SJSA1 (cell line): ENCODE results near the gene MAML2. TPM values are rescaled to one million over a fixed set of nuclear protein-coding genes. Genes with fewer than 3 reads are reported as not detected.

ENCODE experiments used
- DNase-seq, 2 experiments: peaks; one replicate each; pipeline ENCODE4 v3.0.0-alpha.2; 2015 to 2020; ENCODE audit warnings: low spot score in 2 of 2, low read depth in 1 of 2
- H3K27ac ChIP-seq: fragments of 250-450 bp; sonication (Bioruptor Pico); 2 replicates; pipeline ENCODE4 v1.5.1; 2020; ENCODE audit warnings: mild to moderate bottlenecking, moderate library complexity
- H3K27me3 ChIP-seq: fragments of 250-450 bp; sonication (Bioruptor Pico); replicated peaks from 2 replicates; pipeline ENCODE4 v1.5.1; 2020; ENCODE audit warnings: mild to moderate bottlenecking, moderate library complexity
- H3K36me3 ChIP-seq: fragments of 250-450 bp; sonication (Bioruptor Pico); 2 replicates; pipeline ENCODE4 v1.5.1; 2020; ENCODE audit warnings: mild to moderate bottlenecking
- H3K4me1 ChIP-seq: fragments of 250-450 bp; sonication (Bioruptor Pico); replicated peaks from 2 replicates; pipeline ENCODE4 v1.6.1; 2021; ENCODE audit warnings: mild to moderate bottlenecking
- H3K4me3 ChIP-seq: fragments of 250-450 bp; sonication (Bioruptor Pico); 2 replicates; pipeline ENCODE4 v1.5.1; 2020; ENCODE audit warnings: mild to moderate bottlenecking
- H3K9me3 ChIP-seq: fragments of 250-450 bp; sonication (Bioruptor Pico); replicated peaks from 2 replicates; pipeline ENCODE4 v1.5.1; 2020; ENCODE audit warnings: mild to moderate bottlenecking
- total RNA-seq: library from RNA; depleted of rRNA; stranded (reverse); fragments of >200 nt; shearing (Covaris generic); gene quantifications from 2 replicates; pipeline ENCODE4 v1.2.3, GENCODE V29; 2014

Gene MAML2
- total RNA-seq, 1 experiment from 2014 or later, result 8.7 TPM

- peaks cover 41% of the 10 kb centered on the region for H3K4me1 ChIP-seq
- DNase-seq, result no peak
- H3K36me3 ChIP-seq, result peaks cover 3% of the 10 kb centered on the region; the same call in 1 of the 2 replicates
- H3K9me3 ChIP-seq, result no peaks in the 10 kb centered on the region
- no peaks in the 10 kb centered on the region for H3K27me3 ChIP-seq
- no peak overlapping the region for H3K27ac ChIP-seq
- H3K4me3 ChIP-seq, result no peak overlapping the region
These were observed 24.1 kb downstream of the MAML2 start for GRCh38 chr11:96318850-96319249.

- H3K27me3 ChIP-seq, result no peaks in the 10 kb centered on the region
- no peaks in the 10 kb centered on the region for H3K36me3 ChIP-seq
- no peak overlapping the region for H3K4me3 ChIP-seq
- no peak for DNase-seq
- no peaks in the 10 kb centered on the region for H3K9me3 ChIP-seq
- H3K4me1 ChIP-seq, result peaks cover 43% of the 10 kb centered on the region
- no peak overlapping the region for H3K27ac ChIP-seq
These were observed 24.6 kb downstream of the MAML2 start for GRCh38 chr11:96318399-96318798.

GRCh38 chr11:96317985-96318384 is 25.0 kb downstream of the MAML2 start:
- no peak for DNase-seq
- H3K4me1 ChIP-seq, result peaks cover 47% of the 10 kb centered on the region

GRCh38 chr11:96317571-96317970 is 25.4 kb downstream of the MAML2 start:
- no peak overlapping the region for H3K27ac ChIP-seq
- no peak overlapping the region for H3K4me3 ChIP-seq
- peaks cover 51% of the 10 kb centered on the region for H3K4me1 ChIP-seq
- H3K27me3 ChIP-seq, result no peaks in the 10 kb centered on the region
- H3K9me3 ChIP-seq, result no peaks in the 10 kb centered on the region
- no peak for DNase-seq
- H3K36me3 ChIP-seq, result no peaks in the 10 kb centered on the region

More at GRCh38 chr11:96317985-96318384, 25.0 kb downstream of the MAML2 start:
- Histone ChIP-seq H3K27me3 (no peaks in the 10 kb centered on the region), H3K27ac (no peak overlapping the region), H3K36me3 (no peaks in the 10 kb centered on the region), H3K9me3 (no peaks in the 10 kb centered on the region), H3K4me3 (no peak overlapping the region)

- Histone ChIP-seq H3K4me1 (peaks cover 58% of the 10 kb centered on the region), H3K27ac (no peak overlapping the region), H3K9me3 (no peaks in the 10 kb centered on the region), H3K27me3 (no peaks in the 10 kb centered on the region), H3K4me3 (no peak overlapping the region), H3K36me3 (no peaks in the 10 kb centered on the region)
- DNase-seq, result no peak
These were observed 26.1 kb downstream of the MAML2 start for GRCh38 chr11:96316869-96317268.

- Histone ChIP-seq H3K36me3 (no peaks in the 10 kb centered on the region), H3K27ac (peak overlapping the region; percentile 96), H3K4me1 (peaks cover 72% of the 10 kb centered on the region), H3K4me3 (no peak overlapping the region), H3K9me3 (no peaks in the 10 kb centered on the region), H3K27me3 (no peaks in the 10 kb centered on the region)
- no peak for DNase-seq
These were observed 27.5 kb downstream of the MAML2 start for GRCh38 chr11:96315476-96315875.

GRCh38 chr11:96314326-96315020 is 28.5 kb downstream of the MAML2 start:
- no peaks in the 10 kb centered on the region for H3K27me3 ChIP-seq
- peak; percentile 64 to 84 for DNase-seq
- no peak overlapping the region for H3K4me3 ChIP-seq
- H3K27ac ChIP-seq, result peak overlapping the region; percentile 96
- no peaks in the 10 kb centered on the region for H3K36me3 ChIP-seq
- no peaks in the 10 kb centered on the region for H3K9me3 ChIP-seq
- peaks cover 81% of the 10 kb centered on the region for H3K4me1 ChIP-seq

- DNase-seq, result no peak
- peaks cover 86% of the 10 kb centered on the region for H3K4me1 ChIP-seq
- H3K27me3 ChIP-seq, result no peaks in the 10 kb centered on the region
- no peaks in the 10 kb centered on the region for H3K9me3 ChIP-seq
- H3K27ac ChIP-seq, result peak overlapping the region; percentile 96
- H3K4me3 ChIP-seq, result no peak overlapping the region
- H3K36me3 ChIP-seq, result no peaks in the 10 kb centered on the region
These were observed 29.8 kb downstream of the MAML2 start for GRCh38 chr11:96313163-96313562.

- H3K4me1 ChIP-seq, result peaks cover 96% of the 10 kb centered on the region
- H3K27ac ChIP-seq, result peak overlapping the region; percentile 52
- peak in 1 of 2 experiments; percentile 39 for DNase-seq
- no peaks in the 10 kb centered on the region for H3K36me3 ChIP-seq
- H3K27me3 ChIP-seq, result no peaks in the 10 kb centered on the region
- no peak overlapping the region for H3K4me3 ChIP-seq
- H3K9me3 ChIP-seq, result no peaks in the 10 kb centered on the region
These were observed 31.9 kb downstream of the MAML2 start for GRCh38 chr11:96311120-96311568.

GRCh38 chr11:96310236-96310635 is 32.8 kb downstream of the MAML2 start:
- no peaks in the 10 kb centered on the region for H3K27me3 ChIP-seq
- H3K27ac ChIP-seq, result no peak overlapping the region
- H3K4me3 ChIP-seq, result no peak overlapping the region
- no peaks in the 10 kb centered on the region for H3K36me3 ChIP-seq
- DNase-seq, result no peak
- peaks cover 91% of the 10 kb centered on the region for H3K4me1 ChIP-seq
- H3K9me3 ChIP-seq, result no peaks in the 10 kb centered on the region

GRCh38 chr11:96309643-96310017 is 33.4 kb downstream of the MAML2 start:
- H3K27ac ChIP-seq, result peak overlapping the region; percentile 96; the same call in 1 of the 2 replicates
- no peak overlapping the region for H3K4me3 ChIP-seq
- no peak for DNase-seq

GRCh38 chr11:96309016-96309642 is 33.9 kb downstream of the MAML2 start:
- Histone ChIP-seq H3K36me3 (no peaks in the 10 kb centered on the region), H3K27ac (peak overlapping the region; percentile 96), H3K4me1 (peaks cover 91% of the 10 kb centered on the region), H3K27me3 (no peaks in the 10 kb centered on the region), H3K9me3 (no peaks in the 10 kb centered on the region), H3K4me3 (no peak overlapping the region)
- DNase-seq, result peak in 1 of 2 experiments; percentile 43

More at GRCh38 chr11:96309643-96310017, 33.4 kb downstream of the MAML2 start:
- H3K4me1 ChIP-seq, result peaks cover 91% of the 10 kb centered on the region
- H3K27me3 ChIP-seq, result no peaks in the 10 kb centered on the region
- H3K9me3 ChIP-seq, result no peaks in the 10 kb centered on the region
- no peaks in the 10 kb centered on the region for H3K36me3 ChIP-seq

GRCh38 chr11:96307776-96308140 is 35.2 kb downstream of the MAML2 start:
- Histone ChIP-seq H3K27ac (peak overlapping the region; percentile 96), H3K4me3 (peak overlapping the region; percentile 17), H3K36me3 (no peaks in the 10 kb centered on the region), H3K9me3 (no peaks in the 10 kb centered on the region), H3K4me1 (peaks cover 91% of the 10 kb centered on the region), H3K27me3 (no peaks in the 10 kb centered on the region)
- DNase-seq, result peak; percentile 54 to 81
